Hepatocyte (in vitro differentiated cells): ENCODE measurements around the gene EVX2.

Source experiments
- CTCF ChIP-seq: fragments of 200-600 bp; sonication (generic); IDR thresholded peaks from 2 replicates; pipeline ENCODE4 v1.5.1; 2016; ENCODE audit warnings: antibody characterized with exemption, mild to moderate bottlenecking; ENCODE audit not compliant: poor library complexity
- EZH2 ChIP-seq: fragments of 200-600 bp; sonication (generic); IDR thresholded peaks from 2 replicates; pipeline ENCODE4 v1.6.1; 2016; ENCODE audit warnings: antibody characterized with exemption, mild to moderate bottlenecking, borderline replicate concordance
- EZH2phosphoT487 ChIP-seq: fragments of 200-600 bp; sonication (generic); IDR thresholded peaks from one replicate; pipeline ENCODE4 v1.6.1; 2018; ENCODE audit warnings: antibody characterized with exemption, mild to moderate bottlenecking, low read depth, moderate library complexity; ENCODE audit not compliant: unreplicated experiment, severe bottlenecking

GRCh38 chr2:176071330-176072291 lies 12.2 kb downstream of the EVX2 start:
- no peak for TF ChIP-seq EZH2phosphoT487
- TF ChIP-seq CTCF, result no peak
- TF ChIP-seq EZH2, result peak; percentile 61
